ENCODE results near the gene PITX2.

PITX2 gene

GRCh38 chr4:110622841-110623717, at the start of gene PITX2:
Gene PITX2 (minus strand): TSS chr4:110623077. CDS start chr4:110622460, 617 bp downstream.
- no peak for DNase-seq

- DNase-seq: no peak
These were observed 48.8 kb upstream of the PITX2 start for GRCh38 chr4:110671679-110672078.

GRCh38 chr4:110669663-110670062, 46.8 kb upstream of the PITX2 start:
- no peak for DNase-seq

GRCh38 chr4:110668463-110669235, 45.8 kb upstream of the PITX2 start:
- DNase-seq: no peak

- no peak for DNase-seq
These were observed 44.8 kb upstream of the PITX2 start for GRCh38 chr4:110667670-110668069.

GRCh38 chr4:110666030-110666429, 43.2 kb upstream of the PITX2 start:
- DNase-seq: no peak

GRCh38 chr4:110663738-110664444, 41.0 kb upstream of the PITX2 start:
- no peak for DNase-seq

- DNase-seq: no peak
These were observed 40.3 kb upstream of the PITX2 start for GRCh38 chr4:110663206-110663605.

GRCh38 chr4:110660755-110661154, 37.9 kb upstream of the PITX2 start:
- DNase-seq: no peak

GRCh38 chr4:110654254-110654635, 31.4 kb upstream of the PITX2 start:
- no peak for DNase-seq

GRCh38 chr4:110653321-110654253, 30.7 kb upstream of the PITX2 start:
- DNase-seq: no peak

- no peak for DNase-seq
These were observed 21.1 kb upstream of the PITX2 start for GRCh38 chr4:110644008-110644407.

- no peak for DNase-seq
These were observed 20.2 kb upstream of the PITX2 start for GRCh38 chr4:110643096-110643495.

GRCh38 chr4:110641218-110641617, 18.3 kb upstream of the PITX2 start:
- DNase-seq: no peak

GRCh38 chr4:110640576-110640975, 17.7 kb upstream of the PITX2 start:
- DNase-seq: no peak

- no peak for DNase-seq
These were observed 16.6 kb upstream of the PITX2 start for GRCh38 chr4:110639207-110640090.

GRCh38 chr4:110638089-110638746, 15.3 kb upstream of the PITX2 start:
- DNase-seq: no peak

GRCh38 chr4:110637408-110638088, 14.7 kb upstream of the PITX2 start:
- DNase-seq: no peak

- DNase-seq: no peak
These were observed 14.0 kb upstream of the PITX2 start for GRCh38 chr4:110636680-110637407.
